Prostate gland (tissue), 2 donors: ENCODE measurements around the gene VILL.

Experiments
- POLR2A ChIP-seq: fragments of 450-650 bp; IDR thresholded peaks from one replicate; pipeline ENCODE4 v1.6.1; 2016; ENCODE audit warnings: antibody characterized with exemption, mild to moderate bottlenecking
- POLR2AphosphoS5 ChIP-seq: sonication (generic); formaldehyde crosslinking; IDR thresholded peaks from one replicate; pipeline ENCODE4 v1.6.1; 2017; ENCODE audit warnings: antibody characterized with exemption
- TF ChIP-seq, protein P1 (sequence below), 4 experiments: fragments of 200-600 bp in 2 of 4; fragments of 450-650 bp in 2 of 4; sonication (generic) in 2 of 4; IDR thresholded peaks; 1 replicate in 3 of 4; 2 replicates in 1 of 4; pipeline ENCODE4 v1.5.1; 2016 to 2019; ENCODE audit warnings: antibody characterized with exemption in 4 of 4, mild to moderate bottlenecking in 2 of 4, moderate library complexity in 2 of 4

DNA sequence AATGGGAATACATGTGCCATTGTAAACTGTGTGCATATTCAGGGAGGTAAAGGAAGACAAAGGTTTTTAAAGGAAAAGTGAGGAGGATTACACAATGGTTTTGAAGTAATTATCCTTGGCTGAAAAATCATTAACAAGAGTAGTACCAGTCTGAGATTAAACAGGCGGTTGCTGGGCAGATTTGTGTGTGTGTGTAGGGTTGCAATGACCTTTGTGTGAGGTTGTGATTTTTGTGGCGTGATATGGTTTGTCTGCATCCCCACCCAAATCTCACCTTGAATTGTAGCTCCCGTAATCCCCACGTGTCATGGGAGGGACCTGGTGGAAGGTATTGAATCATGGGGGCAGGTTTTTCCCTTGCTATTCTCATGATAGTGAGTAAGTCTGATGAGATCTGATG, 55.4 kb downstream of the VILL start:
- TF ChIP-seq, protein P1, sequence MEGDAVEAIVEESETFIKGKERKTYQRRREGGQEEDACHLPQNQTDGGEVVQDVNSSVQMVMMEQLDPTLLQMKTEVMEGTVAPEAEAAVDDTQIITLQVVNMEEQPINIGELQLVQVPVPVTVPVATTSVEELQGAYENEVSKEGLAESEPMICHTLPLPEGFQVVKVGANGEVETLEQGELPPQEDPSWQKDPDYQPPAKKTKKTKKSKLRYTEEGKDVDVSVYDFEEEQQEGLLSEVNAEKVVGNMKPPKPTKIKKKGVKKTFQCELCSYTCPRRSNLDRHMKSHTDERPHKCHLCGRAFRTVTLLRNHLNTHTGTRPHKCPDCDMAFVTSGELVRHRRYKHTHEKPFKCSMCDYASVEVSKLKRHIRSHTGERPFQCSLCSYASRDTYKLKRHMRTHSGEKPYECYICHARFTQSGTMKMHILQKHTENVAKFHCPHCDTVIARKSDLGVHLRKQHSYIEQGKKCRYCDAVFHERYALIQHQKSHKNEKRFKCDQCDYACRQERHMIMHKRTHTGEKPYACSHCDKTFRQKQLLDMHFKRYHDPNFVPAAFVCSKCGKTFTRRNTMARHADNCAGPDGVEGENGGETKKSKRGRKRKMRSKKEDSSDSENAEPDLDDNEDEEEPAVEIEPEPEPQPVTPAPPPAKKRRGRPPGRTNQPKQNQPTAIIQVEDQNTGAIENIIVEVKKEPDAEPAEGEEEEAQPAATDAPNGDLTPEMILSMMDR (IDR thresholded peaks at IDR 0.05) = no peak
- TF ChIP-seq POLR2AphosphoS5 (no peak), POLR2A (no peak)
